ENCODE measurements around the gene IZUMO3.
"Not testable (repeated sequence)": the region's sequence is repeated elsewhere in the genome, so short reads cannot be mapped to it uniquely, and the experiment has no call there.

The IZUMO3 gene

GRCh38 chr9:24545847-24546522, at the start of gene IZUMO3:
TSS of gene IZUMO3 (minus strand) at chr9:24545897. CDS start at chr9:24545649, 248 bp downstream.
- no peak for DNase-seq (ENCODE audit: low spot score)

- DNase-seq (ENCODE audit: low spot score): no peak
Observed at GRCh38 chr9:24594234-24594850, 48.6 kb upstream of the IZUMO3 start.

GRCh38 chr9:24590432-24590831, 44.7 kb upstream of the IZUMO3 start:
- no peak for DNase-seq (ENCODE audit: low spot score)

GRCh38 chr9:24587883-24588282, 42.2 kb upstream of the IZUMO3 start:
- no peak for DNase-seq (ENCODE audit: low spot score)

GRCh38 chr9:24582146-24583126, 36.7 kb upstream of the IZUMO3 start:
- no peak for DNase-seq (ENCODE audit: low spot score)

- DNase-seq (ENCODE audit: low spot score): not testable (repeated sequence)
Observed at GRCh38 chr9:24580005-24580404, 34.3 kb upstream of the IZUMO3 start.

GRCh38 chr9:24572406-24572805, 26.7 kb upstream of the IZUMO3 start:
- no peak for DNase-seq (ENCODE audit: low spot score)

- DNase-seq (ENCODE audit: low spot score): no peak
Observed at GRCh38 chr9:24561957-24562356, 16.3 kb upstream of the IZUMO3 start.

GRCh38 chr9:24553183-24553552, 7.5 kb upstream of the IZUMO3 start:
- DNase-seq (ENCODE audit: low spot score): no peak

- no peak for DNase-seq (ENCODE audit: low spot score)
Observed at GRCh38 chr9:24552526-24553182, 7.0 kb upstream of the IZUMO3 start.

- DNase-seq (ENCODE audit: low spot score): no peak
Observed at GRCh38 chr9:24545285-24545684, 412 bp downstream of the IZUMO3 start.

GRCh38 chr9:24518545-24518944, 27.2 kb downstream of the IZUMO3 start:
- DNase-seq (ENCODE audit: low spot score): no peak

GRCh38 chr9:24516463-24516862, 29.2 kb downstream of the IZUMO3 start:
- DNase-seq (ENCODE audit: low spot score): no peak

- DNase-seq (ENCODE audit: low spot score): no peak
Observed at GRCh38 chr9:24509850-24510249, 35.8 kb downstream of the IZUMO3 start.

- no peak for DNase-seq (ENCODE audit: low spot score)
Observed at GRCh38 chr9:24504521-24504920, 41.2 kb downstream of the IZUMO3 start.

- DNase-seq (ENCODE audit: low spot score): no peak
Observed at GRCh38 chr9:24502206-24502937, 43.3 kb downstream of the IZUMO3 start.

GRCh38 chr9:24500761-24501160, 44.9 kb downstream of the IZUMO3 start:
- no peak for DNase-seq (ENCODE audit: low spot score)

- DNase-seq (ENCODE audit: low spot score): no peak
Observed at GRCh38 chr9:24498632-24499031, 47.1 kb downstream of the IZUMO3 start.

GRCh38 chr9:24497671-24498070, 48.0 kb downstream of the IZUMO3 start:
- DNase-seq (ENCODE audit: low spot score): no peak

Measured in COLO829 (cell line).